Ishikawa (cell line): ENCODE data around the gene ZFAND3.
A peak's percentile ranks its signal among the peaks of the same experiment; 100 is the strongest.

Source experiments
- CEBPB ChIP-seq: IDR thresholded peaks from 2 replicates; pipeline ENCODE4 v1.6.1; 2012
- CREB1 ChIP-seq: IDR thresholded peaks from 2 replicates; pipeline ENCODE4 v1.6.1; 2012; ENCODE audit warnings: low read depth
- EGR1 ChIP-seq: IDR thresholded peaks from 2 replicates; pipeline ENCODE4 v1.6.1; 2012
- EP300 ChIP-seq: IDR thresholded peaks from 2 replicates; pipeline ENCODE4 v1.6.1; 2012; ENCODE audit warnings: borderline replicate concordance
- FOXM1 ChIP-seq: IDR thresholded peaks from 2 replicates; pipeline ENCODE4 v1.6.1; 2012; ENCODE audit warnings: low read depth, borderline replicate concordance
- MAX ChIP-seq: IDR thresholded peaks from 2 replicates; pipeline ENCODE4 v1.6.1; 2012
- NFIC ChIP-seq: IDR thresholded peaks from 2 replicates; pipeline ENCODE4 v1.6.1; 2012
- RAD21 ChIP-seq: IDR thresholded peaks from 2 replicates; pipeline ENCODE4 v1.6.1; 2012; ENCODE audit warnings: low read depth
- REST ChIP-seq: IDR thresholded peaks from 2 replicates; pipeline ENCODE4 v1.6.1; 2012; ENCODE audit warnings: low read depth, mild to moderate bottlenecking
- TAF1 ChIP-seq: IDR thresholded peaks from 2 replicates; pipeline ENCODE4 v1.6.1; 2012; ENCODE audit warnings: low read depth, mild to moderate bottlenecking
- TCF12 ChIP-seq: IDR thresholded peaks from 2 replicates; pipeline ENCODE4 v1.6.1; 2012; ENCODE audit warnings: low read depth
- TEAD4 ChIP-seq: IDR thresholded peaks from 2 replicates; pipeline ENCODE4 v1.6.1; 2012
- YY1 ChIP-seq: IDR thresholded peaks from 2 replicates; pipeline ENCODE4 v1.6.1; 2012; ENCODE audit warnings: low read depth
- ZBTB7A ChIP-seq: IDR thresholded peaks from 2 replicates; pipeline ENCODE4 v1.6.1; 2012; ENCODE audit warnings: low read depth
- TF ChIP-seq, protein P1 (sequence below): IDR thresholded peaks from 2 replicates; pipeline ENCODE4 v1.6.1; 2012

The ZFAND3 gene

GRCh38 chr6:37819177-37819801 lies at the start of gene ZFAND3:
Gene ZFAND3 (plus strand): TSS chr6:37819727. CDS start chr6:37819946, 219 bp downstream.
- TF ChIP-seq FOXM1 = peak; percentile 38; the same call in 1 of the 2 replicates
- TF ChIP-seq TAF1 = peak; percentile 52
- peak; percentile 74 for TF ChIP-seq TEAD4
- no peak; the same call in 1 of the 2 replicates for TF ChIP-seq CREB1
- no peak for TF ChIP-seq REST
- peak; percentile 36; the same call in 1 of the 2 replicates for TF ChIP-seq NFIC
- TF ChIP-seq EGR1 = peak; percentile 29
- TF ChIP-seq EP300 = peak; percentile 36; the same call in 1 of the 2 replicates
- TF ChIP-seq YY1 = peak; percentile 85
- TF ChIP-seq ZBTB7A = peak; percentile 63; the same call in 1 of the 2 replicates
- TF ChIP-seq RAD21 = no peak
- TF ChIP-seq MAX = peak; percentile 76
- TF ChIP-seq, protein P1, sequence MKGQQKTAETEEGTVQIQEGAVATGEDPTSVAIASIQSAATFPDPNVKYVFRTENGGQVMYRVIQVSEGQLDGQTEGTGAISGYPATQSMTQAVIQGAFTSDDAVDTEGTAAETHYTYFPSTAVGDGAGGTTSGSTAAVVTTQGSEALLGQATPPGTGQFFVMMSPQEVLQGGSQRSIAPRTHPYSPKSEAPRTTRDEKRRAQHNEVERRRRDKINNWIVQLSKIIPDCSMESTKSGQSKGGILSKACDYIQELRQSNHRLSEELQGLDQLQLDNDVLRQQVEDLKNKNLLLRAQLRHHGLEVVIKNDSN = peak; percentile 62
- TF ChIP-seq TCF12 = peak; percentile 13; the same call in 1 of the 2 replicates
- TF ChIP-seq CEBPB = no peak

DNA sequence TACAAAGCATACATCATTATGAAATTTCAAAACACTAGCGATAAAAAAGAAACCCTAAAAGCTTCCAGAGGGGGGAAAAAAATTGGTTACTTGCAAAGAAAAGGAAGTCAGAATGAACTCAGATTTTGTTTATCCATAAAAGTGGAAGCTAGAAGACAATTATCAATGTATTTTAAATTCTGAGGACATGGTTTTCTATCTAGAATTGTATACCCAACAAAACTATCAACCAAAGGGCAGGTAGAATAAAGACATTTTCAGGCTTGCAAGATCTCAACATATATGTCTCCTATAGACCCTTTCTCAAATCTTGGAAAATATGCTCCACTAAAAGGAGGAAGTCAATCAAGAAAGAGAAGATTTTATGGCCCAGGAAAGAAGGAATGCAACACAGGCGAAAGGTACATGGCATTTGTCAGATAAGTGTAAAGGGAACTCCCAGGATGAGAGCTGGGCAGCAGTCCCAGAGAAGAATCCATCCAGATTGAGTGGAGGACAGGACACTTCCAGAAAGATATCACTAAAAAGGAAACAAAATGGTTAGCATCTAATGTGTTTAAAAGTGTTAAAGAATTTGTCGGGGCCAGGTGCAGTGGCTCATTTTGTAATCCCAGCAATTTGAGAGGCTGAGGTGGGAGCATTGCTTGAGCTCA lies 45.4 kb upstream of the ZFAND3 start:
- TF ChIP-seq CEBPB (no peak), RAD21 (no peak), TAF1 (no peak), FOXM1 (no peak), REST (no peak), ZBTB7A (no peak), YY1 (no peak), TEAD4 (no peak), TCF12 (no peak), CREB1 (no peak), MAX (no peak), NFIC (no peak), EP300 (no peak), EGR1 (no peak)
- TF ChIP-seq, protein P1 = no peak

GRCh38 chr6:37776566-37776965 lies 43.0 kb upstream of the ZFAND3 start:
- TF ChIP-seq FOXM1 (no peak), YY1 (no peak), CREB1 (no peak)
- TF ChIP-seq, protein P1 = no peak

DNA sequence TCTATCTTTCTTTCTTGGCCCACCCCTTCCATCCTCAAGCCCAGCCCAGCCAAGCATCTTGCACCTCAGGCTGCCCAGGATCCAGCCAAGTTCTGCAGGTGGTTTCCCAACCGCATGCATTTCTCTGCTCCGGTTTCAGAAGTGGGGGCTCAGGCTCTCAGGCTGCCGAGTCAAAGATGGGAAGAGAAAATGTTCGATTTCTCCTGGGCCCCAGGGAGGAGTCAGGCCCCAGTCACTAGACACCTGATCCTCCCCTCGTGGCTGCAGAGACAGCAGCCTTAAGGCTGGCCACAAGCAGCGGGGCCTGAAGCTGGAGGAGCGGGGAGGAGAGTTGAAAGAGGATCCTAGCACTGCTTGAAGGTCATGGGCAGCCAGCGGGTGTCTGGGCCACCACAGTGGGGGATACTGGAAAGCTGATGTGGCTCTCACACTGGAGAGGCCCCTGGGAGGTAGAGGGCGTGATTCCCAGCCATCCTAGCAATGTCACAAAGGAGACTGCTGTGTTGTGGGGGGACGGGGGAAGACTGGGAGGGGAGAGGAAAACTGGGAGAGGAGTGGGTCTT lies 42.2 kb upstream of the ZFAND3 start:
- no peak for TF ChIP-seq NFIC
- TF ChIP-seq FOXM1 = no peak
- TF ChIP-seq YY1 = no peak
- no peak for TF ChIP-seq TAF1
- TF ChIP-seq TCF12 = no peak
- TF ChIP-seq EGR1 = no peak
- TF ChIP-seq, protein P1 = no peak
- no peak for TF ChIP-seq TEAD4
- TF ChIP-seq MAX = no peak
